ENCODE data around the gene IRF2. TPM values are rescaled to one million over a fixed set of nuclear protein-coding genes. Genes with fewer than 3 reads are reported as not detected.
A peak's percentile ranks its signal among the peaks of the same experiment; 100 is the strongest.

The IRF2 gene
- polyA plus RNA-seq, result 10 to 100 TPM; 10.9 to 14.3 TPM

- peaks cover 3 to 5% of the 10 kb centered on the region in 2 donors for H3K4me1 ChIP-seq (ENCODE audit: control insufficient read depth in 2 of 2, insufficient read depth in 2 of 2, low read length in 1 of 2)
- no peaks in the 10 kb centered on the region for H3K27me3 ChIP-seq (ENCODE audit: control insufficient read depth in 1 of 2, insufficient read depth in 2 of 2, low read length in 2 of 2)
- no peaks in the 10 kb centered on the region for H3K9me3 ChIP-seq (ENCODE audit: control insufficient read depth in 2 of 2, insufficient read depth in 1 of 2, low read depth in 1 of 2, low read length in 1 of 2)
- peak within 1 kb of the TSS; percentile 94 to 97 for H3K4me3 ChIP-seq (ENCODE audit: low read depth in 1 of 2, low read length in 2 of 2)
- peak within 1 kb of the TSS; percentile 97 to 99 for H3K27ac ChIP-seq (ENCODE audit: low read depth in 2 of 2, low read length in 1 of 2)
- no peaks in the 10 kb centered on the region for H3K36me3 ChIP-seq (ENCODE audit: control insufficient read depth in 2 of 2, insufficient read depth in 2 of 2, low read length in 1 of 2)
- WGBS, 2 donors, result 0% methylated on average over 54 to 66 of the region's 66 CpGs
Observed at GRCh38 chr4:184474263-184475095, at the start of gene IRF2. Gene IRF2 (minus strand): TSS chr4:184474550. CDS start chr4:184429064, 45,486 bp downstream.

DNA sequence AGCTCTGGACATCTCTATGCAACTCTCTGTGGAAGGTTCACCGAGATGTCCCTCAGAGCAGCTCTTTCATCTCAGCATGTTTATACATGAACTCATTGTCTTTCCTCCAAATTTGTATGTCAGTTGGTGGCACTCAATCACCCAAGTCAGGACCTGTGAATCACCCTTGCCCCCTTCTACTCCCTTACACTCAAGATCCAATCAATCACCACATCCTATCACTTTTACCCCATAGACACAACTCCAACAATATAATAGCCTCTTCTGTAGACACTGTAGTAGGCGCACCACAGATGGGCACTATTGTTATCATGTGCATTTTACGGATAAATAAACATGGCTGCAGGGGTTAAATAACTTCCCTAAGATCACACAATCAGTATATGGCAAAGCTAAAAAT, 41.3 kb upstream of the IRF2 start:
- Histone ChIP-seq H3K4me3 (ENCODE audit: low read depth in 1 of 2, low read length in 2 of 2) (no peak overlapping the region), H3K27ac (ENCODE audit: low read depth in 2 of 2, low read length in 1 of 2) (no peak overlapping the region), H3K36me3 (ENCODE audit: control insufficient read depth in 2 of 2, insufficient read depth in 2 of 2, low read length in 1 of 2) (no peaks in the 10 kb centered on the region), H3K4me1 (ENCODE audit: control insufficient read depth in 2 of 2, insufficient read depth in 2 of 2, low read length in 1 of 2) (no peaks in the 10 kb centered on the region), H3K9me3 (ENCODE audit: control insufficient read depth in 2 of 2, insufficient read depth in 1 of 2, low read depth in 1 of 2, low read length in 1 of 2) (no peaks in the 10 kb centered on the region), H3K27me3 (ENCODE audit: control insufficient read depth in 1 of 2, insufficient read depth in 2 of 2, low read length in 2 of 2) (no peaks in the 10 kb centered on the region)
- WGBS, 2 donors, result 88 to 89% methylated on average over 3 of the region's 3 CpGs

- Histone ChIP-seq H3K27ac (ENCODE audit: low read depth in 2 of 2, low read length in 1 of 2) (peak overlapping the region in 1 of 2 donors; percentile 2), H3K4me3 (ENCODE audit: low read depth in 1 of 2, low read length in 2 of 2) (no peak overlapping the region), H3K4me1 (ENCODE audit: control insufficient read depth in 2 of 2, insufficient read depth in 2 of 2, low read length in 1 of 2) (no peaks in the 10 kb centered on the region), H3K27me3 (ENCODE audit: control insufficient read depth in 1 of 2, insufficient read depth in 2 of 2, low read length in 2 of 2) (no peaks in the 10 kb centered on the region), H3K36me3 (ENCODE audit: control insufficient read depth in 2 of 2, insufficient read depth in 2 of 2, low read length in 1 of 2) (no peaks in the 10 kb centered on the region), H3K9me3 (ENCODE audit: control insufficient read depth in 2 of 2, insufficient read depth in 1 of 2, low read depth in 1 of 2, low read length in 1 of 2) (peaks cover 0 to 3% of the 10 kb centered on the region in 2 donors)
- WGBS, 2 donors, result 14 to 31% methylated on average over 8 of the region's 8 CpGs
Observed at GRCh38 chr4:184514121-184514988, 40.0 kb upstream of the IRF2 start.

GRCh38 chr4:184513802-184514120, 39.4 kb upstream of the IRF2 start:
- Histone ChIP-seq H3K4me1 (ENCODE audit: control insufficient read depth in 2 of 2, insufficient read depth in 2 of 2, low read length in 1 of 2) (no peaks in the 10 kb centered on the region), H3K36me3 (ENCODE audit: control insufficient read depth in 2 of 2, insufficient read depth in 2 of 2, low read length in 1 of 2) (no peaks in the 10 kb centered on the region), H3K27me3 (ENCODE audit: control insufficient read depth in 1 of 2, insufficient read depth in 2 of 2, low read length in 2 of 2) (no peaks in the 10 kb centered on the region), H3K4me3 (ENCODE audit: low read depth in 1 of 2, low read length in 2 of 2) (no peak overlapping the region), H3K27ac (ENCODE audit: low read depth in 2 of 2, low read length in 1 of 2) (no peak overlapping the region), H3K9me3 (ENCODE audit: control insufficient read depth in 2 of 2, insufficient read depth in 1 of 2, low read depth in 1 of 2, low read length in 1 of 2) (peaks cover 0 to 3% of the 10 kb centered on the region in 2 donors)
- 53 to 59% methylated on average over 2 of the region's 2 CpGs for WGBS, 2 donors

DNA sequence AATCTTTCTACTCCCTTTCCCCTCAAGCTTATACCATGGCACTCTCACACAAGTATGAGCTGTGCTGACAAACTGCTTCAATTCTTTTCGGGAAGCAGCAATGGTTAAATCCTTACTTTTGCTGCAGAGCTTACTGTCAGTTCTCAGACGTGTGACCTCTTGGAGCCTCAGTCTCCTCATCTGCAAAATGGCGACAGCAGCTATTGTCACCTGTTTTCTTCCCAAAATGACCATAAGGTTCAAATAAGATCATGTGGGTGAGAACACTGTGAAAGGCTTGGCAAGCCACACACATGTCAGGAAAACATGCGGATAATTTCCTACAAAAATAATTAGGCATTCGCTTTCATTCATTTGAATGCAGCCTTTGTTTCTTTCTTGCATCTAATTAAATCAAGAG, 36.8 kb upstream of the IRF2 start:
- H3K4me3 ChIP-seq (ENCODE audit: low read depth in 1 of 2, low read length in 2 of 2), result no peak overlapping the region
- peaks cover 0 to 3% of the 10 kb centered on the region in 2 donors for H3K9me3 ChIP-seq (ENCODE audit: control insufficient read depth in 2 of 2, insufficient read depth in 1 of 2, low read depth in 1 of 2, low read length in 1 of 2)
- WGBS, 2 donors, result 92 to 95% methylated on average over 5 of the region's 5 CpGs
- H3K4me1 ChIP-seq (ENCODE audit: control insufficient read depth in 2 of 2, insufficient read depth in 2 of 2, low read length in 1 of 2), result no peaks in the 10 kb centered on the region
- H3K27me3 ChIP-seq (ENCODE audit: control insufficient read depth in 1 of 2, insufficient read depth in 2 of 2, low read length in 2 of 2), result no peaks in the 10 kb centered on the region
- H3K27ac ChIP-seq (ENCODE audit: low read depth in 2 of 2, low read length in 1 of 2), result no peak overlapping the region
- H3K36me3 ChIP-seq (ENCODE audit: control insufficient read depth in 2 of 2, insufficient read depth in 2 of 2, low read length in 1 of 2), result no peaks in the 10 kb centered on the region

DNA sequence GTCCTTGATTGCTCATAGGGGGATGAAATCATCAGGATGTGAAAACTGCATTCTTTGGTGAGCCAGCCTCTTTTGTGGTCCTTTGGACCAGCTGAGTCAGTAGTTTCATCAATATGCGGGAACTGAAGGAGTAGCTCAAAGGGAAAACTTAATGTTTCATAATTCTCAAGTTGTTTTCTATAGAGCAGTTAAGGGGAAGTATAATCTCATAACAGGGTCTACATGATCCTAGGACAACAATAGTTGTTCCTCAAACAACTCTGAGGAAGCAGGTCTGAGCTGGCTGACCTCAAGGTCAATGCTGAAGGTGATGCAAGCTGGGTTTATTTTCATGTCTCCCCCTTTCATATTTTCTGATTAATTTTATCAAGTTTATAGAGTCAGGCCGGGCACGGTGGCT, 36.1 kb upstream of the IRF2 start:
- peaks cover 0 to 3% of the 10 kb centered on the region in 2 donors for H3K9me3 ChIP-seq (ENCODE audit: control insufficient read depth in 2 of 2, insufficient read depth in 1 of 2, low read depth in 1 of 2, low read length in 1 of 2)
- H3K4me3 ChIP-seq (ENCODE audit: low read depth in 1 of 2, low read length in 2 of 2), result no peak overlapping the region
- no peaks in the 10 kb centered on the region for H3K36me3 ChIP-seq (ENCODE audit: control insufficient read depth in 2 of 2, insufficient read depth in 2 of 2, low read length in 1 of 2)
- H3K4me1 ChIP-seq (ENCODE audit: control insufficient read depth in 2 of 2, insufficient read depth in 2 of 2, low read length in 1 of 2), result no peaks in the 10 kb centered on the region
- H3K27ac ChIP-seq (ENCODE audit: low read depth in 2 of 2, low read length in 1 of 2), result no peak overlapping the region
- WGBS, 2 donors, result 91 to 95% methylated on average over 3 of the region's 3 CpGs
- no peaks in the 10 kb centered on the region for H3K27me3 ChIP-seq (ENCODE audit: control insufficient read depth in 1 of 2, insufficient read depth in 2 of 2, low read length in 2 of 2)

DNA sequence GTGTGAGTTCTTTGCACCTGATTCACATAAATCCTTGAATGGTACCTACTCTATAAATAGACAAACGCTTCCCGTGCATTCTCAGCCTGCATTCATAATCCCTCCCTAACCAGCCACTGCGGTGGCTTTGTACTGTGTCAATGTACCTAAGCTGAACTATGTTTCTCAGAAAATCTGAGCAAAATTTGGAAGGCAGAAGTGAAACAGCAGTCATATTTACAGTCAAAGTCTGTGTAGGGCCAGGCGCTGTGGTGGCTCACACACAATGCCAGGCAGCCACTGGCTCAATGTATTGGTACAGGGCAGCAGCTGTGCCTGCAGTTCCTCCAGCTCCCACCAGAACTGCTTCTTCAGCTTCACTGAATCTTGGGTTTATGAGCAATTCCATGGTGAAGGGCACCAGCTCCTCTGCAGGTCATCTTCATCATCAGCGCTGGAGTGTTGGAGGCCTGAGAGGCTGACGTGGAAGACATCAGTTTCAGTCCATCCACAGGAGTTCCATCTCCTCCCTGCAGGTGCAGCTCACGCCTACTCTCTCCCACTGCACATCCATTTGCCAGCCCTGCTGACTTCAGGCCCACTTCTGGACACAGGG, 32.3 kb upstream of the IRF2 start:
- Histone ChIP-seq H3K4me1 (ENCODE audit: control insufficient read depth in 2 of 2, insufficient read depth in 2 of 2, low read length in 1 of 2) (peaks cover 0 to 5% of the 10 kb centered on the region in 2 donors), H3K4me3 (ENCODE audit: low read depth in 1 of 2, low read length in 2 of 2) (no peak overlapping the region), H3K9me3 (ENCODE audit: control insufficient read depth in 2 of 2, insufficient read depth in 1 of 2, low read depth in 1 of 2, low read length in 1 of 2) (peaks cover 0 to 3% of the 10 kb centered on the region in 2 donors), H3K27ac (ENCODE audit: low read depth in 2 of 2, low read length in 1 of 2) (no peak overlapping the region), H3K36me3 (ENCODE audit: control insufficient read depth in 2 of 2, insufficient read depth in 2 of 2, low read length in 1 of 2) (no peaks in the 10 kb centered on the region), H3K27me3 (ENCODE audit: control insufficient read depth in 1 of 2, insufficient read depth in 2 of 2, low read length in 2 of 2) (no peaks in the 10 kb centered on the region)
- WGBS, 2 donors, result 83 to 87% methylated on average over 7 of the region's 7 CpGs

- 76 to 77% methylated on average over 11 of the region's 11 CpGs for WGBS, 2 donors
- Histone ChIP-seq H3K4me1 (ENCODE audit: control insufficient read depth in 2 of 2, insufficient read depth in 2 of 2, low read length in 1 of 2) (peaks cover 0 to 5% of the 10 kb centered on the region in 2 donors), H3K4me3 (ENCODE audit: low read depth in 1 of 2, low read length in 2 of 2) (no peak overlapping the region), H3K27ac (ENCODE audit: low read depth in 2 of 2, low read length in 1 of 2) (no peak overlapping the region), H3K9me3 (ENCODE audit: control insufficient read depth in 2 of 2, insufficient read depth in 1 of 2, low read depth in 1 of 2, low read length in 1 of 2) (no peaks in the 10 kb centered on the region), H3K27me3 (ENCODE audit: control insufficient read depth in 1 of 2, insufficient read depth in 2 of 2, low read length in 2 of 2) (no peaks in the 10 kb centered on the region), H3K36me3 (ENCODE audit: control insufficient read depth in 2 of 2, insufficient read depth in 2 of 2, low read length in 1 of 2) (no peaks in the 10 kb centered on the region)
Observed at GRCh38 chr4:184504385-184504784, 30.0 kb upstream of the IRF2 start.

GRCh38 chr4:184503869-184504300, 29.5 kb upstream of the IRF2 start:
- Histone ChIP-seq H3K4me1 (ENCODE audit: control insufficient read depth in 2 of 2, insufficient read depth in 2 of 2, low read length in 1 of 2) (peaks cover 0 to 5% of the 10 kb centered on the region in 2 donors), H3K9me3 (ENCODE audit: control insufficient read depth in 2 of 2, insufficient read depth in 1 of 2, low read depth in 1 of 2, low read length in 1 of 2) (no peaks in the 10 kb centered on the region), H3K36me3 (ENCODE audit: control insufficient read depth in 2 of 2, insufficient read depth in 2 of 2, low read length in 1 of 2) (no peaks in the 10 kb centered on the region), H3K4me3 (ENCODE audit: low read depth in 1 of 2, low read length in 2 of 2) (no peak overlapping the region), H3K27me3 (ENCODE audit: control insufficient read depth in 1 of 2, insufficient read depth in 2 of 2, low read length in 2 of 2) (no peaks in the 10 kb centered on the region), H3K27ac (ENCODE audit: low read depth in 2 of 2, low read length in 1 of 2) (no peak overlapping the region)
- WGBS, 2 donors, result 36 to 51% methylated on average over 8 of the region's 8 CpGs
